SU-DHL-6 (cell line): Measurements from ENCODE around the gene AHI1.

ENCODE experiments used
- H2AFZ ChIP-seq: fragments of 200-600 bp; sonication (generic); 2 replicates; pipeline ENCODE4 v1.6.1; 2014; ENCODE audit warnings: low read depth, mild to moderate bottlenecking, moderate library complexity, mixed read lengths, antibody characterized with exemption, low read length; ENCODE audit not compliant: severe bottlenecking
- H3F3A ChIP-seq: fragments of 200-600 bp; shearing (Covaris generic); 2 replicates; pipeline ENCODE4 v1.6.0; 2016; ENCODE audit warnings: antibody characterized with exemption, mild to moderate bottlenecking; ENCODE audit not compliant: insufficient read depth
- H3K27ac ChIP-seq: fragments of 200-600 bp; sonication (generic); 2 replicates; pipeline ENCODE4 v1.5.1; 2016; ENCODE audit warnings: low read depth, mild to moderate bottlenecking, low read length, moderate library complexity, mixed read lengths
- H3K27me3 ChIP-seq: fragments of 200-600 bp; sonication (generic), shearing (Covaris generic); 2 replicates; pipeline ENCODE4 v1.6.0; 2014; ENCODE audit warnings: mild to moderate bottlenecking, low read length
- H3K36me3 ChIP-seq: fragments of 200-600 bp; sonication (generic); 2 replicates; pipeline ENCODE4 v1.6.1; 2014; ENCODE audit warnings: mild to moderate bottlenecking, low read length, mixed read lengths
- H3K4me2 ChIP-seq: fragments of 300-600, 200-600 bp; shearing (Covaris generic), sonication (generic); 2 replicates; pipeline ENCODE4 v1.6.0; 2014; ENCODE audit warnings: low read length, low read depth, mild to moderate bottlenecking; ENCODE audit not compliant: poor library complexity, severe bottlenecking
- H3K4me3 ChIP-seq: fragments of 200-600 bp; sonication (generic); 2 replicates; pipeline ENCODE4 v1.5.1; 2014; ENCODE audit warnings: antibody characterized with exemption, low read length, mild to moderate bottlenecking, mixed read lengths; ENCODE audit not compliant: insufficient read depth, poor library complexity, severe bottlenecking
- H3K79me2 ChIP-seq: fragments of 200-600 bp; sonication (generic); 2 replicates; pipeline ENCODE4 v1.6.1; 2014; ENCODE audit warnings: mild to moderate bottlenecking, low read length, moderate library complexity; ENCODE audit not compliant: insufficient read depth
- H3K9ac ChIP-seq: fragments of 200-600 bp; sonication (generic); 2 replicates; pipeline ENCODE4 v1.7.0; 2014; ENCODE audit warnings: mild to moderate bottlenecking, low read length
- H3K9me2 ChIP-seq: fragments of 200-600 bp; sonication (generic); replicated peaks from 2 replicates; pipeline ENCODE4 v1.6.1; 2014; ENCODE audit warnings: low read length; ENCODE audit not compliant: insufficient read depth
- H3K9me3 ChIP-seq: fragments of 200-600 bp; sonication (generic); 2 replicates; pipeline ENCODE4 v1.6.1; 2014; ENCODE audit warnings: low read length, mixed read lengths; ENCODE audit not compliant: insufficient read depth
- H4K20me1 ChIP-seq: fragments of 200-600 bp; sonication (generic); 2 replicates; pipeline ENCODE4 v1.6.1; 2014; ENCODE audit warnings: low read depth, mild to moderate bottlenecking, antibody characterized with exemption, low read length, moderate library complexity, mixed read lengths
- EZH2phosphoT487 ChIP-seq: fragments of 200-600 bp; sonication (generic), shearing (Covaris generic); conservative IDR thresholded peaks from 2 replicates; pipeline ENCODE4 v1.6.1; 2018; ENCODE audit warnings: mild to moderate bottlenecking, antibody characterized with exemption, low read length, moderate library complexity, mixed read lengths
- TF ChIP-seq, protein P1 (sequence below): fragments of 200-600 bp; sonication (generic); IDR thresholded peaks from one replicate; pipeline ENCODE4 v1.5.1; 2017; ENCODE audit warnings: antibody characterized with exemption, mild to moderate bottlenecking, low read length, moderate library complexity; ENCODE audit not compliant: insufficient read depth, poor library complexity, severe bottlenecking

The AHI1 gene

GRCh38 chr6:135358251-135358821 is 139.2 kb downstream of the AHI1 start:
- Histone ChIP-seq H4K20me1 (no peaks in the 10 kb centered on the region), H3K79me2 (no peaks in the 10 kb centered on the region), H3K9me3 (no peaks in the 10 kb centered on the region), H3K27ac (no peak overlapping the region), H2AFZ (no peak overlapping the region), H3K4me3 (no peak overlapping the region), H3K36me3 (no peaks in the 10 kb centered on the region), H3F3A (no peaks in the 10 kb centered on the region; the same call in 1 of the 2 replicates), H3K4me2 (no peak overlapping the region), H3K9ac (no peak overlapping the region), H3K9me2 (no peaks in the 10 kb centered on the region), H3K27me3 (no peaks in the 10 kb centered on the region)
- TF ChIP-seq, protein P1, sequence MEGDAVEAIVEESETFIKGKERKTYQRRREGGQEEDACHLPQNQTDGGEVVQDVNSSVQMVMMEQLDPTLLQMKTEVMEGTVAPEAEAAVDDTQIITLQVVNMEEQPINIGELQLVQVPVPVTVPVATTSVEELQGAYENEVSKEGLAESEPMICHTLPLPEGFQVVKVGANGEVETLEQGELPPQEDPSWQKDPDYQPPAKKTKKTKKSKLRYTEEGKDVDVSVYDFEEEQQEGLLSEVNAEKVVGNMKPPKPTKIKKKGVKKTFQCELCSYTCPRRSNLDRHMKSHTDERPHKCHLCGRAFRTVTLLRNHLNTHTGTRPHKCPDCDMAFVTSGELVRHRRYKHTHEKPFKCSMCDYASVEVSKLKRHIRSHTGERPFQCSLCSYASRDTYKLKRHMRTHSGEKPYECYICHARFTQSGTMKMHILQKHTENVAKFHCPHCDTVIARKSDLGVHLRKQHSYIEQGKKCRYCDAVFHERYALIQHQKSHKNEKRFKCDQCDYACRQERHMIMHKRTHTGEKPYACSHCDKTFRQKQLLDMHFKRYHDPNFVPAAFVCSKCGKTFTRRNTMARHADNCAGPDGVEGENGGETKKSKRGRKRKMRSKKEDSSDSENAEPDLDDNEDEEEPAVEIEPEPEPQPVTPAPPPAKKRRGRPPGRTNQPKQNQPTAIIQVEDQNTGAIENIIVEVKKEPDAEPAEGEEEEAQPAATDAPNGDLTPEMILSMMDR: no peak
- no peak for TF ChIP-seq EZH2phosphoT487

DNA sequence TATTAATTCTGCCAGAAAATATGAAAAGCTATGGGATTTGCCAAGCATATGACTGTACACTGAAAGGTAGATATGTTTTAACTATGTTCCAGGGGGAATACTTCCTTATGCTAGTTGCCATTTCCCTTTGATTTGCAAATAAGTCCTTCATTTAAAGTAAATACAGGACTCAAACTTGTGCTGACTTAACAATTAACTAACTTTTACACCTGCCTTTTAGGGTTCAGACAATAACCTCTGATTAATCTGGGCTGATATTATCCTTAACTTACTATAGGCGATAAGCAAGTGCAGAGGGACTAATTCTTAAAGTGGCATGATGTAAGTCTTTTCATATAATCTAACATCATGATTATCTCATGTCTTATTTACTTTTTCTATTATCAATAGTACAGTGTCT is 143.1 kb downstream of the AHI1 start:
- no peaks in the 10 kb centered on the region for H3K9me2 ChIP-seq
- no peak overlapping the region for H2AFZ ChIP-seq
- no peak overlapping the region for H3K27ac ChIP-seq
- no peaks in the 10 kb centered on the region for H3K36me3 ChIP-seq
- H3F3A ChIP-seq: no peaks in the 10 kb centered on the region
- TF ChIP-seq EZH2phosphoT487: no peak
- TF ChIP-seq, protein P1: no peak
- H3K9me3 ChIP-seq: no peaks in the 10 kb centered on the region
- H3K9ac ChIP-seq: no peak overlapping the region
- no peaks in the 10 kb centered on the region for H3K79me2 ChIP-seq
- H3K4me2 ChIP-seq: no peak overlapping the region
- no peak overlapping the region for H3K4me3 ChIP-seq
- H3K27me3 ChIP-seq: no peaks in the 10 kb centered on the region
- no peaks in the 10 kb centered on the region for H4K20me1 ChIP-seq

DNA sequence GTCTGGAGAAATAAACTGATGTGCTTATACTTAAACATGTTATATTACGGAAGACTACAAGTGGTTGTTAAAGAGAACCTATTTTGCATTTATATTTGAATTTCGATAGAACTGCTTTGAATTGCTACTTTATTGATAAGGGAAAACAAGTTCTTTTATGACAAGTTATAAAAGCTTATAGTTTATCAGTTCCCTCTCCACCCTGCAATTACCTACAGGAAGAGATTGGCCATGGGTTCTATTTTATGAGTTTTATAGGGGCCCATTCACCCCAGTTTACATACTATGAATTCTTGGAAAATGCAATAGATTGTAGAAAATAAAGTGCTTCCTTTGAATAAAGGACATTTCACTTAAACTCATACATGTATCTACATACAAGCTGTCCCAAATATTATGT is 144.4 kb downstream of the AHI1 start:
- H3K4me2 ChIP-seq: no peak overlapping the region
- no peaks in the 10 kb centered on the region for H3K79me2 ChIP-seq
- no peak overlapping the region for H2AFZ ChIP-seq
- H3K9me2 ChIP-seq: no peaks in the 10 kb centered on the region
- no peak for TF ChIP-seq EZH2phosphoT487
- TF ChIP-seq, protein P1: no peak
- H3K4me3 ChIP-seq: no peak overlapping the region
- H3K9ac ChIP-seq: no peak overlapping the region
- no peak overlapping the region for H3K27ac ChIP-seq
- no peaks in the 10 kb centered on the region for H3K9me3 ChIP-seq
- no peaks in the 10 kb centered on the region for H3K27me3 ChIP-seq
- H3K36me3 ChIP-seq: no peaks in the 10 kb centered on the region
- no peaks in the 10 kb centered on the region for H4K20me1 ChIP-seq
- no peaks in the 10 kb centered on the region for H3F3A ChIP-seq
